Measurements from ENCODE around the gene FGF13. TPM values are rescaled to one million over a fixed set of nuclear protein-coding genes. Genes with fewer than 3 reads are reported as not detected.

Gene FGF13
- total RNA-seq, 2 donors from 2014 or later: 1.8 to 4.0 TPM

DNA sequence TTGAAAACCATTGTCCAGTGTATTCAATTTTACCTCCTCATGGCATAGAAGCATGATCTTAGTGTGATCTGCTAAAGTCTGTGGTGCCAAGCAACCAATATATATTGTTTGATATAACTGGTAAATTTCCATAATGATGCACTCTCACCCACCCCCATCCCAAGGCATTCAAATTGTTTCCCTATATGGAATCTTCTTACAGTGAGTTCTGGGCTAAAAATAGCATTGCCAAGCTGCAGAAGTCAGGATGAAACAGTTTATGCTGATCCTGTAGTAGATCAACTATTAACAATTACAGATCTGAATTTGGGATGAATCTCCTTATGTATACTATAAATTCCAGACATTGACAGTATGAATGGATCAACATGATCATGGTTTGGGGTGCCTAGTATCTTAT, 20.9 kb downstream of the FGF13 start:
- no peak for ATAC-seq
- intact Hi-C loops (cut with DNase I, micrococcal nuclease): no loop called here

DNA sequence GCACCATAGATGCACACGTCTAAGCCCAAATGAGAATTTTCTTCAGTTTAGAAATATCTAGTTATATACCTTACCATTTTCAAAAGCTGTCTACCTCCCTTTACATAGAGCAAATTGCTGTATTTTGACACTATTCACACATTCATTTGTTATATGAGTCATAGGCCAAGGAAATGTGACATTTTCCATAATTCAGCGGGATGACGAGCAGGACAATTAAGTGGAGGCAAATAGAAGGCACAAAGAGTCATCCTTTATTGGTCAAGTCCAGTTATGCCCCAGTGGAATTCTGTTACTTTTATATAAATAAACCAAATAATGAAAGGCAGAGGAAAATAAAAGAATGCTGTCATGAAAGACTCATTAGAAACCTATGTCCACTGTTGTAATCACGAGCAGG, 27.9 kb downstream of the FGF13 start:
- intact Hi-C loops (cut with DNase I, micrococcal nuclease): no loop called here
- no peak for DNase-seq
- no peak for ATAC-seq

More for the DNA sequence above, 20.9 kb downstream of the FGF13 start:
- no peak for DNase-seq

DNA sequence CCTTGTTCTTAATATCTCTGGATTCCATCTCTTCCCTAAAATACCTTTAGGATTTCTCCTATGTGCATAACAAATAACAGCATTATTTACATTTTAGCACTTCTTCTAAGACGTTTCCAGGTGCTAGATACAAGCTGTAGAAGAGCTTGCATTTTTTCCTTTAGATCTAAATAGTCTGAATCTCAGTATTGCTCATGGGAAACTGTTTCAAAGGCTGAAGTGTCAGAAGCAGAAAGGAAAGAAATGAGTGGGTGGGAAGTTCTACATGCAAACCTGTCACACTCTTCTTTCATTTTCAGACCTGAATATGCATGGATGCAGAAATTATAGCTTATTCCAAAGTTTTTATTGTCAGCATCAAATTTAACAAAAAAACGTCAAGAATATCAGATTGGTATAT, 41.8 kb downstream of the FGF13 start:
- intact Hi-C loops (cut with DNase I, micrococcal nuclease): no loop called here
- no peak for ATAC-seq
- DNase-seq: no peak

DNA sequence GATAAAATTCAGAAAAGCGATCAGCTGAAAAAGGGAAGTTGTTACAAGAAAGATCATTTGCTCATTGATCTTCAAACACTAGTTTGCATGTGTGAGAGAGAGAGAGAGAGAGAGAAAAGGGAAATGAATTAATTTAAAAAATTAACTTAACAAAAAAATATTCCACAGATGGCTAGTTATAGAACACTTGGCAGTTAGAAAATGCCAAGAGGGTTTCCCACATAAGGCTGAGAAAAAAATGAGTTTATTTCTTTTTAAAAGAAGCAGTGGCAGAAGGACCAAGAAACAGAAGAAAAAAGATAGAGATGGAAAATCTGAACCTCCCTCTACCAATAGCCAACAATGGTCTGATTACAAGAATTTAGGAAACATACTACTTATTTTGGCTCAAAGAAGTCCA, 47.1 kb downstream of the FGF13 start:
- intact Hi-C loops (cut with DNase I, micrococcal nuclease): no loop called here
- DNase-seq (no peak), ATAC-seq (no peak)

DNA sequence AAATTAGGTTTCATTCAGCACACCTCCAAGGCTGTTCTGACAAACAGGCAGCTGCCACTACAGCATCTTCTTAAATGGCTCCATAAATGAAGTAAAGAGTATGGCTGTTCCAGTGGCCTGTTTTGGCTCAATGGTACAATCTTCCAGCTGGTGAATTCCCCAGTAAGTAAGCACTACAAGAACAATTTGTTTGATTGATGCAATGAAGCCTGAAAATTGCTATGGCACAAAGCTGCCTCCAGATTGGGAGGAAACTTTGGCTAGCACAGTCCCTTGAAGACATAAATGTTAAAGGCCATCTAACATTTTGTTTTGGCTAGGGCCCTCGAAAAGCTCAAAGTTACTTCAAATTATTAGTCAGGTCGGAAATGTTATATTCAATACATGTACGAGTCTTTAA, 47.5 kb downstream of the FGF13 start:
- DNase-seq: no peak
- intact Hi-C loops (cut with DNase I, micrococcal nuclease): no loop called here
- ATAC-seq: no peak

DNA sequence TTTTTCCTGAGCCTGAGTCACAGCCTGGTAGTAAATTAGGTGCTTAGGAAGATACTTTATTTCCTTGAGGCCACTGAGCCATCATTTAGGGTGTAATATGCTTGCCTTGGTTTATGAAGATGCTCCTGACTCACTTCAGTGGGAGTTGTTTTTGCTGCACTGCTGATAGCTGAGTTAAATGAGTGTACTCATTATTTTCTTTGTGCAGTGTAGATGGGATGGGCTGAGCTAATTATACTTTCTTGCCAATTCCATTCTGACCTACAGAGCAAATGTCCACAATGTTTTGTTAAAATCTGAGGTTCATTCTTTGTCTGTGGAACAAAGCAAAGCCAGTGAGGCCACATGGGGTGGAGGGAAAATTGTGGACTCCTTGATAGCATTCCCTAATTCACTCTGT, 60.0 kb downstream of the FGF13 start:
- DNase-seq (no peak), ATAC-seq (no peak)
- intact Hi-C loops (cut with DNase I, micrococcal nuclease): no loop called here

DNA sequence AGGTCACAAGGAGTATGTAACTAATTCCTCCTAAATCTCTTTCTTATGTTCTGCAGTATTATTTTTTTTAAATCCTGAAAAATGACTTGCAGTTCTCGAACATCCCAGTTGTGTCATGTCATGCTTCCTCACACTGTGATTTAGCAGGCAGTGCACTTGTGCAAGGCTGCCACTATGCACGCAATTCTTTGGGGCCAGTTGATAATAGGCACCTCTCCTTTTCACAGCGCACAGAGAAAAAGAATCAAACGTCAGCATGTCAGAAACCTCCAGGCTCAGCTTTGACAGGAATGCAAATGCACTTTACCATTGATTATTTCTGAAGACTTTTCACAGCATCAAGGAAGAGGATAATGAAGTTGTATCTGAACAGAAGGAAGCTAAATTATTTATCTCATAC, 62.9 kb downstream of the FGF13 start:
- DNase-seq (no peak), ATAC-seq (no peak)
- intact Hi-C loops (cut with DNase I, micrococcal nuclease): no loop called here

DNA sequence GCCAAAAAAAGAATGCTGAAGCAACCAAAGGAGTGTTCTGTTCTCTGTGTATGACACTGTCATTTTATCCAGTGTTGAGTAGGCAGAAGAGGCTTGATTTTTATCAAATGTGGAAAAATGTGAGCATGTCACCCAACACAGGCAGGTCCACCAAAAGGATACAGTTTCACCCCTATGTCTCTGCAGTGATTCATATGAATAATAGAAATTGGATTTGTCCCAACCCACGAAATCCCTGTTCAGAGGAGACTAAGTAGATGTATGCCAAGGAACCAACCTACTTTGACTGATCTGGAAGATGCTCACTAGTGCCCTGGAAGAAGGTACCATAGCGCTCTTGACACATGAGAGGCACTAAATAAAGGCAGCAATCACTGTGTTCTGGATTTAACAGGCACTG, 72.5 kb downstream of the FGF13 start:
- no peak for ATAC-seq
- DNase-seq: no peak
- intact Hi-C loops (cut with DNase I, micrococcal nuclease): no loop called here

Small RNA genes within 50 kb of the gene (microRNA-seq; reads per million reads assigned to microRNA genes)
- 0.53 to 10.9 reads per million in 2 donors for gene MIR504

All from left colon (tissue), 2 donors.